Ecto neural progenitor cell (in vitro differentiated cells): ENCODE measurements around the gene PDK2.

Experiments used
- DNase-seq: peaks from one replicate; pipeline ENCODE4 v3.0.0-alpha.2; 2018; ENCODE audit warnings: low spot score

The PDK2 gene

DNA sequence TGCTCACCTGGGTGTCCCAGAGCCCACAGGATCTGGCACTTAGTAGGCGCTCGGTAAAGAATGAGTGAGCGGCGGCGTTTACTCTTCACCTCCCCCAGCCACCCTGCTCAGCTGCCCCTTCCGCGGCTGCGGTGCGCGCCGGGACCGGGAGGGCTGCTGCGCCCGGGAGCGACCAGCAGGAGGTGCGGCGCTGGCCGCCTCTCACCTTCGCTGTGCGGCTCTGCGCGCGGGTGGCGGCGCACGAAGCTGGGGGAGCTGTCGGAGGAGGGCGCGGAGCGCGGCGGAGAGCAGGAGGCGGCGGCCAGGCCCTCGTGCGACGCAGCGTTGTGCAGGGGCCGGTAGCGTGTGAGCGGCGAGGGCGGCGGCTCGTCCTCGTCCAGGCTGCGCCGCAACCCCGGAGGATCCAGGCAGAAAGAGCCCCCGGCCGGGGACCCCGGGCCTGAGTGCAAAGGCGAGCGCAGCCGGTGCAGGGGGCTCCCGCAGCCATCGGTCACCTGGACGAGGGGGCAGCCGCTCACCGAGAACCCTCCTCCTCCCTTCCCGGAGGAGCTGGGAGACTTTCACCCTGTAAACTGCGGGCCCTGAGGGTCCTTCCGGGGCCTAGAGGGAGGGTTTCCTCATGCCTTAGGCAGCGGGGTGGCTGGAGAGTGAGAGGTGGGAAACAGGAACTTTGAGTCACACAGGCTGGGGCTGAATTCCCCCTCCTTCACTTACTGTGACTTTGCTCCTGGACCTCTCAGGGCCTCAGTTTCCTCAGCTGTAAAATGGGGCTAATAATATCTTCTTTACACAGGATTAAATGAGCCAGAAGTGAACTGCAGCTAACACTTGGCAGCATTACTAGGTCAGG lies 22.3 kb downstream of the PDK2 start:
- peak; percentile 92 for DNase-seq

GRCh38 chr17:50118076-50118827 lies 23.1 kb downstream of the PDK2 start:
- DNase-seq: no peak

GRCh38 chr17:50118828-50119218 lies 23.7 kb downstream of the PDK2 start:
- no peak for DNase-seq

GRCh38 chr17:50120475-50121253 lies 25.5 kb downstream of the PDK2 start:
- DNase-seq: no peak

DNA sequence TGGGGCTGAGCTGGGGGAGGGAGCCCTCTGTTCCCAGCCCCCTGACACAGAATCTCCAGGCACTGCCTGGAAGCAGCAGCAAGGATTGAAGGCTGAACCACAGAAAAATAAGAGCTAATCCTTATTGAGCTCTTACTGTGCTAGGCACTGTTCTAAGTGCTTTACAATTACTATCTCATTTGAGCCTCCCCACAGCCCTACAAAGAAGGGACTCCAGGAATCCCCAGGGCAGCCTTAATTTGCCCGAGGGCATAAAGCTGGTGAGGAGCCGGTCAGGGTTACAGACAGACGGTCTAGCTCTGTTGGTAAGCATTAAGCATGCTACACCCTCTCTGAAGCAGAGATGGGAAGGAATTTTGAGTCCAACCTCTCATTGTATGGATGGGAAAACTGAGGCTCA lies 27.8 kb downstream of the PDK2 start:
- no peak for DNase-seq

DNA sequence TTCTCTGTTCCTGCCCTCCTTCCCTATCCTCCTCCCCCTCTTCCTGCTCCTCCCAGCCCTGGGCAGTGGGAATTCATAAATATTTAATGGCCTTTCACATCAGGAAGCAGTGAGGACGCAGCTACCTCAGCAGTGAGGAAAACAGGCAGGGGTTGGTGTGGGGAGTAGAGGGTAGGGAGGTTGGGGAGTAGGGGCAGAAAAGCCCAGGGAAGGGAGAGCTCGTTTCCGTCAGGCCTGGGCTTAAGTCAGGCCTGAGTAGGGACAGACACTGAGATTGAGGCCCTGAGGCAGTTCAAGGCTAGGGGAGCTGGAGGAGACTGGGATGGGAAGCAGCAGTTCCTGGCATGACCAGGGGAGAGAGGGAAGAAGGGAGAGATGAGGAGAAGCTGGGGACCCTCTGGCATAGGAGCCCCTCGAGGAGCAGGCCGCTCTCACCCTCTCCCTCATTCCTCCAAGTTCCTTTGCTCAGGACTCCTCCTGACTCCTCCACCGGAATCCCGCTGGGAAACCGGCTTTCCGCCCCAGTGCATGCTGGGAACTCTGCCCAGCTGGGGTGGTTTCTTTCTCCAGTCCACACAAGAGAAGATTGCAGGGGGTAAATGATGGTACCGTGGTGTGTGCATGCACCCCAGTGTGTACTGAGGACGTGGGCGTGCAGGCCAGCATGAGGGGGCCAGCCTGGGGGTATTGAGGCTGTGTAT lies 28.6 kb downstream of the PDK2 start:
- no peak for DNase-seq

GRCh38 chr17:50125420-50125997 lies 30.4 kb downstream of the PDK2 start:
- DNase-seq: no peak

- no peak for DNase-seq
Observed at GRCh38 chr17:50127697-50128361, 32.7 kb downstream of the PDK2 start.

DNA sequence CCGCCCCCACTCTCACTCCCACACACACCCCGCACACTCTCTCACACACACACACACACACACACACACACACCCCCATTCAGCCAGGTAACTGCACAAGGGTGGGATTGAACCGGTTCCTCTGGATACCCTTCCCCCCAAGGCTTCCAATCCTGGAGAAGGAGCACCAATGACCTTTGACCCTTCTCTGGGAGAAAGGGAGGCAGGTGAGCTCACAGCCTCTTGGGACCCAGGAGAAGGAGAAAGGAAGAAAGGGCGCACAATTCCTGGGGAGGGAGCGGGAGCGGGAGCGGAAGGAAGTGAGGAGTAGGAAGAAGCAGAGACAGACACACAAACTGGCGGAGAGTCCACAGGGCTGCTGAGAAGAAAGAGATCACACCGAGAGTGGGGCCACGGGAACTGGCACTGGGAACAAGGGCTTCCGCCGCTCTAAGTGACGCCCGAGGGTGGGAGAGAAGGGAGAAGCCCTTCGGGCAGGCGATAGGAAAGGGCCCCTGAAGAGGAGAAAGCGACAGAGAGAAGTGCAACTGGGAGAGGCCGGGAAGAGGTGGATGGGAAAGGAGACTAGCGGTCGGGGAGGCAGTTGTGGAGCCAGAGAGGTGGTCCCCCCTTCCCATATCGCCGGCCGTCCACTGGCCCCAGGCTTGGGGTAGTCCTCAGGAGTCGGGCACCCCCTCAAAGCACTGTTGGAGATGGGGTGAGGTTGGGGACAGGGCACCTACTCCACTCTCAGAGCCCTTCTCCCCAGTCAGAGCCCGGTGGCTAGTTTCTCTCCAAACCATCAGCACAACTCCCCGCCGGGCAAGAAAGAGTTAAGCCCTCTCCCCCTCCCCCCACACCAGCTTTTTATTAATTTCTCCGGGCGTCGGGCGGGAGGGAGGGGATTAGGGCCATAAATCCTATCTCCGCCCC lies 33.5 kb downstream of the PDK2 start:
- DNase-seq: peak; percentile 78

GRCh38 chr17:50129353-50129727 lies 34.2 kb downstream of the PDK2 start:
- DNase-seq: no peak

DNA sequence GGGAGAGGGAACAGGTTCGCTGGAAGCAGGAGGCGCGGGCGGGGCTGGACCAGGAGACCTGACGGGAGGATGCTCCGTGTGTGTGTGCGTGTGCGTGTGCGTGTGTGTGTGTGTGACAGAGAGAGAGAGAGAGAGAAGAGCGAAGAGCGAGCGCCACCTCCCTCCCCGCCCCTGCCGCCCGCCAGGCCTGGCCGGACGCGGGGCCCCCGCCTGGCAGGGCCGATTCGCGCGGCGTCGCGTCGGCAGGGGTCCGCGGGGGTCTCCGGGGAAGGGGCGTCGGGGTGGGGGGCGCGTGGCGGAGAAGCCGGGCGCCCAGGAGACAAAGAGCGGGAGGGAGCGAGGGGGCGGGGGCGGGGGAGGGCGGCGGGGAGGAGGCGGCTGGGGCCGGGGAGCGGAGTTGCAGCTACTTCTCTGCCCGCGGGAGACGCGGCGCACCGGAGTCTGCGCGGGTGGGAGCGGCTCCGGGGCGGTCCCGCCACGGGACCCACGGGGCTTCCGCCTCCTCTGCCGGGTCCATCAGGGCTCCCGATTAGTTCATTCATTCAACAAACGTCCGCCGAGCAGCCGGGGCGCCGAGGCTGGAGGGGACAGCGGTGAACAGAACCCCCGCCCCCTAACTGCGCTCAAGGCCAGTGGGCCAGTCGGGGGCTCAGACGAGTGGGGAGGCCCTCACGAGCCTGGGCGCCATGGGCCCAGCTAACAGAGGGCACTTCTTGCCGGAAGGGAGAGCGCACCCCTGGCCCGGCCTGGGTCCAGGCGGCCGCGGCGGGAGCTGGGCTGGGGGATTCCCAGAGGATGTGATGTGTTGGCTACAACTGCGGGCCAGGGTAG lies 34.8 kb downstream of the PDK2 start, which contains the start of gene SAMD14:
Gene SAMD14 (minus strand): TSS at position 433 of the 831 bp plus-strand sequence. CDS start 5,201 bp downstream, outside the sequence.
- DNase-seq: peak; percentile 86

GRCh38 chr17:50130559-50131305 lies 35.6 kb downstream of the PDK2 start:
- no peak for DNase-seq

DNA sequence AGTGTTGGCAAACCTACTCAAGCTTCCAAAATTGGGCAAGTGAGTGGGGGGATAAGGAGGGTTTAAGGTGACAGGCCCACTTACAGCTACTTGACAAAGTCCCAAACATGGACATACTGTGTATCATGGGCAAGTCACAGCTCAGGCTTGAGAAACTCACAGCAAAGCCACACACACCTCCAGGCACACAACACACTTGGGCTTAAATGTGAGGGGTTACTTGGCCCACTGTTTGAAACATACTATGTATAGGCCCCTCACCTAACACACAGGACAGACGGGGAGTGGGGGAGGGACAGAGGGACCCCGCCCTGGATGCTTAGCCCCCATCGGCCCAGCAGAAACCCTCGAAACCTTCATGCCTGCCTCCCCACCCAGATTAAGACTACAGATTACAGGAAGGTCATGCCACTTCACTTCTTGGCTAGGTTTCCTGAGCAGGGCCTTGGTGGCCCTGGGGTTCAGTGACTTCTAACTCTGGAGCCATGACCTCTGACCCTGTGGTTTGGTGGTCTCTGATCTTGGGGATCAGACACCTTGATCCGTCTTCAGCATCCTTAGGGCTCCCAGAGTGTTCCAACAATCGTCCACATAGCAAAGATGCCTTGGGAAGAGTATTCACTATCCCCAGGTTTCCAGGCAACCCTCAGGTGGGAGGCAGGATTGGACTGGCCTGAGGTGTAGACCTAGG lies 37.1 kb downstream of the PDK2 start:
- DNase-seq: no peak

- DNase-seq: no peak
Observed at GRCh38 chr17:50133028-50133768, 38.0 kb downstream of the PDK2 start.

GRCh38 chr17:50133769-50134099 lies 38.6 kb downstream of the PDK2 start:
- no peak for DNase-seq

DNA sequence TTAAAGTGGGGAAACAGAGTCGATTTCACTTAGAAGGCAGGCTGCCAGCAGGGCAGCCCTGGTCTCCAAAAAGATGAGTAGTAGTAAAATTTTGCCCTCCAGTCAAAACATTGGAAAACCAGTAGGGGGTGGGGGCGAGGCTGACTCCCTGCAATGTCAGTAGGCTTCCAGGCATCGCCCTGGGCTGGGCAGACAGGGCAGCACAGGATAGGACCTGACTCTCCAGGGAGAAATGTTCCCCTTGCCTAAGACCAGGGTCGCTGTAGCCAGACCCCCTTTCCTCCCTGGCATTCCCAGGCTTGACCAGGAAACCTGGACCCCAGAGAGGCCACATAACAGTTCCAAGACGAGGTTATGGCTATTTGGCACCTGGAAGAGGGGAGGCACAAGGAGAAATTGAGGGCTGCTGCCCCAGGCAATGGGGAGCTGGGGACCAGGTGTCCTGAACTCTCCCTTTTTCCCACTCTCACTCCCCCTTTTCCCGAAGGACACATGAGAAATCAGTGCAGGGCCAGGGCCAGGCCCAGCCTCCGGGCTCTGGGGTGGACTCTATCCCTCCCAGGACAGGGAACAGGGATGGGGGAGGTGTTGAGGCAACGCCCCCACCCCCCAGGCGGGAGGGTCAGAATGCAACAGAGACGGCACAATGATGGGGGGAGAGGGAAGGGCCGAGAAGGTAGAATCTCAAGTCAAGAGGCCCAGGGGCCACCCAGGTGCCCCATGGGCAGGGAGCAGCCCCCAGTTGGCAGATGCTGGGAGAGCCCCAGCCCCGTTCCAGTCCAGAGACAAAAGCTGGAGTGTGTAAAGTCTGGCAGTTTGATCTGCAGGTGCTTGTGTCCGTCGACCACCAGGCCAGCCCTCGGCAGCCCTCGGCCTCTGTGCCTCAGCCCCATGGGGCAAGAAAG lies 39.3 kb downstream of the PDK2 start:
- no peak for DNase-seq
